Nephron (organoid): ENCODE measurements around the gene PTPRU.
A peak's percentile ranks its signal among the peaks of the same experiment; 100 is the strongest.

Experiments
- H3K27ac Mint-ChIP-seq, 3 experiments: 2 replicates each; pipeline ENCODE4 v1.8.0; 2020; ENCODE audit warnings: mixed read lengths in 3 of 3, mild to moderate bottlenecking in 2 of 3, moderate library complexity in 1 of 3
- H3K27me3 Mint-ChIP-seq: 2 replicates; pipeline ENCODE4 v1.8.0; 2021; ENCODE audit warnings: low read depth, mild to moderate bottlenecking, moderate library complexity, mixed read lengths
- H3K36me3 Mint-ChIP-seq: 2 replicates; pipeline ENCODE4 v1.8.0; 2020; ENCODE audit warnings: low read depth, mixed read lengths
- H3K4me1 Mint-ChIP-seq: 2 replicates; pipeline ENCODE4 v1.8.0; 2020; ENCODE audit warnings: mixed read lengths
- H3K4me3 Mint-ChIP-seq, 3 experiments: 2 replicates each; pipeline ENCODE4 v1.8.0; 2020; ENCODE audit warnings: mild to moderate bottlenecking in 3 of 3, mixed read lengths in 3 of 3, moderate library complexity in 2 of 3
- H3K9me3 Mint-ChIP-seq: 2 replicates; pipeline ENCODE4 v1.8.0; 2020; ENCODE audit warnings: mixed read lengths
- TF ChIP-seq, protein P1 (sequence below), 3 experiments: fragments of 200-600 bp; sonication (generic); IDR thresholded peaks; one replicate each; pipeline ENCODE4 v1.5.0; 2021; ENCODE audit warnings: antibody characterized with exemption in 3 of 3; ENCODE audit not compliant: unreplicated experiment in 3 of 3

PTPRU gene

DNA sequence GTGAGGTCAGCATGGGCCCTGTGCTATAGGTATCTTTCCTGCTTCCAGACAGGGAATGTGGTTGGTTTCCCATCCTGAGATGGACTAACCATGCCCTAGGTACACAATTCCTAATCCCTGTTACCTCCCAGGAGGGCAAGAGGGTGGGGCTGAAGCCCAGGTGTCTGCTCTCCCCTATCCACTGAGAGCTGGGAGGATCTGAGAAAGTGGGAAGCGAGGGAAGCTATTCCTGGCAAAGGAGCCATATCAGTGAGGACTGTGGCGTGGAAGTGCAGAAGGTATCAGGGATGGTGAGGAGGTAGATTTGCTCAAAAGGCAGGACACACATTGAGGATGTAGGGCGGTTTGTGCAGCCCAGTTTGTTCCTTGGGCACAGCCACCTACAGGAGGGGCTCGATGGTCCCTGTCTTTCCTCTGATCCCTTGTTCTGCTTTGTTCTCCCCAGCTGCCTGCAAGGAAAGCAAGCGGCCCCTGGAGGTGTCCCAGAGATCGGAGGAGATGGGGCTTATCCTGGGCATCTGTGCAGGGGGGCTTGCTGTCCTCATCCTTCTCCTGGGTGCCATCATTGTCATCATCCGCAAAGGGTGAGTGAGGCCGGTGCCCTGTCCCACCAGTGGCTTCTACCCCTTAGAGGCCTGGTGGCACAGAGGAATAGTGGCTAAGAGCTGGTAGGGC, 48.1 kb downstream of the PTPRU start:
- H3K27ac Mint-ChIP-seq = no peak overlapping the region
- H3K4me3 Mint-ChIP-seq = peak overlapping the region in 1 of 3 experiments; percentile 64
- peaks cover 24% of the 10 kb centered on the region for H3K4me1 Mint-ChIP-seq
- TF ChIP-seq, protein P1, sequence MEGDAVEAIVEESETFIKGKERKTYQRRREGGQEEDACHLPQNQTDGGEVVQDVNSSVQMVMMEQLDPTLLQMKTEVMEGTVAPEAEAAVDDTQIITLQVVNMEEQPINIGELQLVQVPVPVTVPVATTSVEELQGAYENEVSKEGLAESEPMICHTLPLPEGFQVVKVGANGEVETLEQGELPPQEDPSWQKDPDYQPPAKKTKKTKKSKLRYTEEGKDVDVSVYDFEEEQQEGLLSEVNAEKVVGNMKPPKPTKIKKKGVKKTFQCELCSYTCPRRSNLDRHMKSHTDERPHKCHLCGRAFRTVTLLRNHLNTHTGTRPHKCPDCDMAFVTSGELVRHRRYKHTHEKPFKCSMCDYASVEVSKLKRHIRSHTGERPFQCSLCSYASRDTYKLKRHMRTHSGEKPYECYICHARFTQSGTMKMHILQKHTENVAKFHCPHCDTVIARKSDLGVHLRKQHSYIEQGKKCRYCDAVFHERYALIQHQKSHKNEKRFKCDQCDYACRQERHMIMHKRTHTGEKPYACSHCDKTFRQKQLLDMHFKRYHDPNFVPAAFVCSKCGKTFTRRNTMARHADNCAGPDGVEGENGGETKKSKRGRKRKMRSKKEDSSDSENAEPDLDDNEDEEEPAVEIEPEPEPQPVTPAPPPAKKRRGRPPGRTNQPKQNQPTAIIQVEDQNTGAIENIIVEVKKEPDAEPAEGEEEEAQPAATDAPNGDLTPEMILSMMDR (IDR thresholded peaks at IDR 0.05; ENCODE audit: unreplicated experiment in 3 of 3) = no peak
- no peaks in the 10 kb centered on the region for H3K9me3 Mint-ChIP-seq
- H3K36me3 Mint-ChIP-seq = no peaks in the 10 kb centered on the region
- no peaks in the 10 kb centered on the region for H3K27me3 Mint-ChIP-seq

GRCh38 chr1:29284961-29285560, 48.7 kb downstream of the PTPRU start:
- H3K4me3 Mint-ChIP-seq = no peak overlapping the region
- H3K36me3 Mint-ChIP-seq = no peaks in the 10 kb centered on the region
- peaks cover 24% of the 10 kb centered on the region for H3K4me1 Mint-ChIP-seq
- TF ChIP-seq, protein P1 (IDR thresholded peaks at IDR 0.05; ENCODE audit: unreplicated experiment in 3 of 3) = no peak
- no peaks in the 10 kb centered on the region for H3K27me3 Mint-ChIP-seq
- no peak overlapping the region for H3K27ac Mint-ChIP-seq
- no peaks in the 10 kb centered on the region for H3K9me3 Mint-ChIP-seq

DNA sequence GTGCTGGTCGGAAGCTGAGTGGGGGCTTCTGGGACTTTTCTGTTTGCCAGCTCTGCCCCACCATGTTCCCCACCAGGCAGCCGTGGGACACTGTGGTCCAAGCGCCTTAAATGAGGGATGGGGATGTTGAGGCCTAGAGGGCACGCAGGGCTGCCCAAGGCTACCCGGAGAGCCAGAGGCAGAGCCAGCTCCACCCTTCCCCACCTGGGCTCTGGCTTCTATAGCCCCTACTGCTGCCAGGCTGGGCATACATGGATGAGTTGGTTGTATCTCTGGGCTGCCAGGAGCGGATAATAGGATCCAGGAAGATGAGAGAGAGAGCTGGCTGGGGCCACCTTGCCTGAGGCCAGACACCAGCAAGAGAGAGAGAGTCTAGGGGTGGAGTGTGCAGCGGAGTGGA, 49.4 kb downstream of the PTPRU start:
- no peaks in the 10 kb centered on the region for H3K9me3 Mint-ChIP-seq
- H3K36me3 Mint-ChIP-seq = no peaks in the 10 kb centered on the region
- TF ChIP-seq, protein P1 (IDR thresholded peaks at IDR 0.05; ENCODE audit: unreplicated experiment in 3 of 3) = no peak
- H3K27me3 Mint-ChIP-seq = no peaks in the 10 kb centered on the region
- no peak overlapping the region for H3K4me3 Mint-ChIP-seq
- no peak overlapping the region for H3K27ac Mint-ChIP-seq
- peaks cover 18% of the 10 kb centered on the region for H3K4me1 Mint-ChIP-seq

DNA sequence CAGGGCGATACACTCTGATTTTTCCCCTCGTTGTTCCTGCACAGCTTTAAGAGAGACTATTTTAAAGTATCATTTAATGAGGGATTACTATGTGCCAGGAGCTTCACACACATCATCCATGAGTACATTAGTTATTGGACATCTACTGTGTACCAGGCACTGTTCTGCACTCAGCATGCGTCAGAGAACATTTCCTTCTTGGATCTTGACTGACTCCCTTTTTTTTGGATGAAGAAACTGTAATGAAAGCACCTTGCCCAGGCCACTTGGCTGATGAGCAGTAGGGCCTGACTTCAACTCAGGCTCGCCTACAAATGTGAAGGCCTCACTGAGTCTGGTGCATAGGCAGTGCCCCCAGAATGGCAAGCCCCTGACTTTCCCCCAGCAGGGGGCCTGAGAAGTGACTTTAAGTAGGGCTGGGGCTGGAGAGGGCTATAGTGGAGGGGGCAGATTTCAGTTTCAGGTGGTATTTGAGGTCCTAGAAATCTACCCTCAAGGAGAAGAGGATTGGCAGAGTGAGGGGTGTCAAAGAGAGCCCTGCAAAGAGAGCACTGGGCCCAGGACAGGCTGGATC, 50.0 kb downstream of the PTPRU start:
- no peaks in the 10 kb centered on the region for H3K9me3 Mint-ChIP-seq
- H3K27ac Mint-ChIP-seq = no peak overlapping the region
- TF ChIP-seq, protein P1 (IDR thresholded peaks at IDR 0.05; ENCODE audit: unreplicated experiment in 3 of 3) = no peak
- peaks cover 17% of the 10 kb centered on the region for H3K4me1 Mint-ChIP-seq
- H3K4me3 Mint-ChIP-seq = no peak overlapping the region
- H3K36me3 Mint-ChIP-seq = no peaks in the 10 kb centered on the region
- no peaks in the 10 kb centered on the region for H3K27me3 Mint-ChIP-seq

DNA sequence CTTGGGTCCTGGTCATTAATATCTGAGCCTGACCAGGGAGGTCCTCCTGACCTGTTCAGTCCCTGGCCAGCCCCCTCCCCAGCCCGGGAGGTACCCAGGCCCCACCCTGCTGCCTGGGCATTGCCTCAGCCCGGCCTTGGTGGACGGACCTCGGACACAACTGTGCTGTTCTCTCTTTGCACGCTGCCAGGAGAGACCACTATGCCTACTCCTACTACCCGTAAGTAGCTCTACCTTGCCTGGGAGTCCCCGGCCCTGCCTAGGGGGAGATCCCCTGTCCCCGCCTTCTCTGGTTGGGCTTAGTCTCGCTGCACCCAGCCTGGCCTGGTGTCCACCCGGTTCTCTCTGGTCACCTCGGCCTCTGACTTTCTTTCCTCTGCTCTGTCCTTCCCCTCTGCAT, 53.2 kb downstream of the PTPRU start:
- no peak overlapping the region for H3K4me3 Mint-ChIP-seq
- H3K4me1 Mint-ChIP-seq = no peaks in the 10 kb centered on the region
- H3K9me3 Mint-ChIP-seq = no peaks in the 10 kb centered on the region
- H3K36me3 Mint-ChIP-seq = peaks cover 6% of the 10 kb centered on the region
- no peak overlapping the region for H3K27ac Mint-ChIP-seq
- no peaks in the 10 kb centered on the region for H3K27me3 Mint-ChIP-seq
- TF ChIP-seq, protein P1 (IDR thresholded peaks at IDR 0.05; ENCODE audit: unreplicated experiment in 3 of 3) = no peak
